Spinal cord (tissue), 10 donors: ENCODE results near the gene RAPGEF4. TPM values are rescaled to one million over a fixed set of nuclear protein-coding genes. Genes with fewer than 3 reads are reported as not detected.
"Not testable (repeated sequence)": the region's sequence is repeated elsewhere in the genome, so short reads cannot be mapped to it uniquely, and the experiment has no call there.

Experiments
- DNase-seq, 6 donors: peaks; one replicate each; pipeline versions ENCODE4 v3.0.0 to v3.0.0-alpha.2; 2013 to 2015; ENCODE audit warnings: low spot score in 6 of 6, low read depth in 4 of 6
- H3K27ac ChIP-seq: one replicate; pipeline ENCODE4 v1.5.1; 2013; ENCODE audit warnings: low read depth, low read length, control low read depth
- H3K27me3 ChIP-seq: one replicate; pipeline ENCODE4 v1.6.1; 2013; ENCODE audit warnings: low read length; ENCODE audit not compliant: control insufficient read depth, insufficient read depth
- H3K36me3 ChIP-seq: one replicate; pipeline ENCODE4 v1.6.1; 2013; ENCODE audit warnings: low read length; ENCODE audit not compliant: control insufficient read depth, insufficient read depth
- H3K4me1 ChIP-seq: one replicate; pipeline ENCODE4 v1.6.1; 2013; ENCODE audit warnings: low read length; ENCODE audit not compliant: control insufficient read depth, insufficient read depth
- H3K4me3 ChIP-seq: one replicate; pipeline ENCODE4 v1.5.1; 2013; ENCODE audit warnings: low read depth, low read length, control low read depth
- H3K9me3 ChIP-seq: one replicate; pipeline ENCODE4 v1.6.1; 2013; ENCODE audit warnings: low read length; ENCODE audit not compliant: control insufficient read depth, insufficient read depth
- whole genome bisulfite sequencing: methylation state at CpG from one replicate; pipeline ENCODE4 v1.1.5; 2013; ENCODE audit warnings: missing lambda C conversion rate; ENCODE audit not compliant: insufficient coverage; 5-methylcytosine and 5-hydroxymethylcytosine counted together
- polyA plus RNA-seq, 2 donors: library from polyadenylated mRNA; unstranded; fragments of 120-200 nt; gene quantifications; one replicate each; pipeline ENCODE4 v1.2.1, GENCODE V29; 2013; ENCODE audit not compliant: insufficient read length in 2 of 2
- total RNA-seq, 2 donors: library from RNA; depleted of rRNA in 1 of 2; stranded (reverse); fragments of 120-200 nt in 1 of 2; fragments of >200 nt in 1 of 2; gene quantifications; one replicate each; pipeline versions ENCODE4 v1.2.3 to v1.2.4, GENCODE V29; 2013 to 2014
- donor health status: healthy.

The RAPGEF4 gene
- total and polyA plus RNA-seq, 4 donors, result 31.1 to 65.8 (median 44.4) TPM

DNA sequence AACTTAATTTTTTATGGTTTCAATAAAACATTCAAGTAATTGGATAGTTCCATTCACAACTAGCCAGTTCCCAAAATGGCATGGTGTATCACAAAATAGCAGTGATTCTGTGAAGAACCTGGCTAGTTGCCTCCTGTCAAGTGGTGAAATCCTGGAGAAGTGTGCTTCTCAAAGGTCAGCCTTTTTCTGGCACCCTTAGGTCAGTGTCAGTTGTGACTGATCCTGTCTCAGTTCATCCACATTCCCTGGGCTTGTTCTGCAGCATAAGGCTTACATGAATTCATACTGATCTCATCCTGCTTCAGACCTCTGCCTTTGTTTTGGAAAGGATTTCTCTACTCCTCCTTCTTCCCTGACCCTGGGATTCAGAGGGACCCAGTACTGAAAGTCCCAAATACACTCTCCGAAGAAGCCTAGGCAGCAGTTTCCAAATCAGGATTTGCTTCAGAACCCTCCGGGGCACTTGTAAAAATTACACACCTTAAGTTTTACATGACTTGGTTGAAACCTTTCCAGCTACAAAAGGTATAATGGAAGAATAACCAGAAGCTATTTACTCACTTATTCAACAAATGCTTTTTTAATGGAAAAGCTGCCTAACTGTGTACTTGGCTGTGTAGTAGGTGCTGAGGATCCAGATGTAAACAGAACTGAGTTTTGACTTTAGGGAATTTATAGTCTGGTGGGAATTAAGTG is 351.0 kb downstream of the RAPGEF4 start:
- H3K4me3 ChIP-seq, result no peak overlapping the region
- H3K27ac ChIP-seq, result no peak overlapping the region
- no peak for DNase-seq
- H3K27me3 ChIP-seq, result no peaks in the 10 kb centered on the region
- WGBS, result no CpG with 5 or more reads among the region's 2 CpGs
- no peaks in the 10 kb centered on the region for H3K36me3 ChIP-seq
- no peaks in the 10 kb centered on the region for H3K9me3 ChIP-seq
- peaks cover 3% of the 10 kb centered on the region for H3K4me1 ChIP-seq

DNA sequence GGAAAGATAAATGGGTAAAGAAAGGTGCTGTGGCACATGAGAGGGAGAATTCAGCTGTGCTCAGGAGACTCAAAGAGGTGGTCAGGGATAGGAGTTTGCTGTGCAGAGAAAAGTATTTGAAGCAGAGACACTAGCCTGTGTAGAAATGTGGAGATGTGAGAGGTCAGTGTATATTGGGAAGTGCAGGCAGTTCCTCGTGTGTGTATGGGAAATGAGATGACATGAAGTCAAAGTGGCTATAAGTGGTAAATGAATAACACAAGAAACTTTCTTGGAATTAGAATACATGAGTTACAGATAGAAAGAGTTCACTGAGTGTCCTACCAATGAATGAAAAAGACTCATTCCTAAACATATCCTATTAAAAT is 351.6 kb downstream of the RAPGEF4 start:
- no peak for DNase-seq
- H3K27ac ChIP-seq, result no peak overlapping the region
- H3K27me3 ChIP-seq, result no peaks in the 10 kb centered on the region
- peaks cover 3% of the 10 kb centered on the region for H3K4me1 ChIP-seq
- no peak overlapping the region for H3K4me3 ChIP-seq
- H3K36me3 ChIP-seq, result no peaks in the 10 kb centered on the region
- H3K9me3 ChIP-seq, result no peaks in the 10 kb centered on the region
- WGBS, result no CpG with 5 or more reads among the region's 1 CpG

DNA sequence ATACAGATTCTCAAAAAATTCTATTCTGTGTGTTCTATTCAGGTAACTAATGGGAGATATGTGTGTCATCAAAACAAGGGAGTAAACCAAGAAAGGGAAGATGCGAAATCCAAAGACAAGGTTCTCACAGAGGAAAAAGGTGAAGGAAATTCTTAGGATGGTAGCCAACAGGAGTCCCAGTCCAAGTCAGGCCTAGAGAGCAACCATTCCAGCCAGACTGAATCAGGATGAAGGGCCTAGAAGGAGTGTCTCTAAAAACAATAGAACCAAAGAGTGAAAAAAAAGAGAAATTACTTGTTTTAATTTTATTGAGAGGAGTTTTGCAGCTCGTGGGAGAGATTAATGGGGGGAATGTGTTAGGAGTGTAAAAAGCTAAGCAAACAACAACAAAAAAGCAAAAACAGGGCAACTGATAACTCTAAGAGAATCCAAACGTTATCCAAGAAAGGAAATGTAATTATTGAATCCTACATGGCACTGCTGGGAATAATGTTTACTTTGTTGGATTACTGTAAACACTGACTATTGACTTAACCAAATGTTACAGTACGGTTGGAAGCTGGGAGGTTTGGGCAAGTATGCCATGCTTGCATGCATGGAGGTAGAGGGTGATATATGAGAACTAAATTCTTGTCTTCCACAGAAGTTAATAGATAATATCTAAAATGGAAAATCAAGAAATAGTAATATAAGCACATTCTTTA is 352.3 kb downstream of the RAPGEF4 start:
- no peak overlapping the region for H3K27ac ChIP-seq
- 100% methylated on average over 1 of the region's 4 CpGs for WGBS

DNA sequence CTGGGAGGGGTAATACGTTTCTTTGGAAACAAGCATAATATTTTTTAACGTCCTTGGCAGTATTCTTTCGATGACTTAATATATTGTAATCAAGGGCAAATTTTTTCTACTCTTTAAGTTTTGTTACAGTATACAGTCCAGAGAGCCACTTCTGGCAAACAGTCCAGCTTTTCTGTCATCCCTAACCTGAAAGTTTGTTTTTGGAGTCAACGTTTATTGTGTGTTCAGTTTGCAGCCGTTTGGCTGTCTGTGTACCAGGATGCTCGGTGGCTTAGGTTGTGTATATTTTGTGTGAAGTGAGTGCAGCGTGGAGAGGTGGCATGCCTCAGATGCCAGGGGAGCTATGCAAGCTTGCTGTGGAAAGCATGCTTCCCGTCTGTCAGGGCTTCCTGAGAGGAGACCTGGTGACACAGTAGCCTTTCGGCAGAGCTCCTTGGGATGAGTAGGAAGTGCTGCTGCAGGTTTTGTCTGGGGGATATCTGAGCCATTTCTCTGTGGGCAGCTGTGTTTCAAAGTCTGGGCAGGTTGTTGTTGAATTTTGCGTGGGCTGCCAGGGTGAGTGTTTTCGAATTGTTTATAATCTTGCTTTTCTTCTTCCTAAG is 354.7 kb downstream of the RAPGEF4 start:
- no peak for DNase-seq
- 47% methylated on average over 6 of the region's 11 CpGs for WGBS
- H3K4me3 ChIP-seq, result no peak overlapping the region
- H3K4me1 ChIP-seq, result peaks cover 3% of the 10 kb centered on the region
- H3K27ac ChIP-seq, result no peak overlapping the region
- no peaks in the 10 kb centered on the region for H3K27me3 ChIP-seq
- H3K36me3 ChIP-seq, result no peaks in the 10 kb centered on the region
- H3K9me3 ChIP-seq, result no peaks in the 10 kb centered on the region

More for the DNA sequence above, 352.3 kb downstream of the RAPGEF4 start:
- Histone ChIP-seq H3K9me3 (no peaks in the 10 kb centered on the region), H3K36me3 (no peaks in the 10 kb centered on the region), H3K27me3 (no peaks in the 10 kb centered on the region), H3K4me1 (peaks cover 3% of the 10 kb centered on the region), H3K4me3 (no peak overlapping the region)
- no peak for DNase-seq

DNA sequence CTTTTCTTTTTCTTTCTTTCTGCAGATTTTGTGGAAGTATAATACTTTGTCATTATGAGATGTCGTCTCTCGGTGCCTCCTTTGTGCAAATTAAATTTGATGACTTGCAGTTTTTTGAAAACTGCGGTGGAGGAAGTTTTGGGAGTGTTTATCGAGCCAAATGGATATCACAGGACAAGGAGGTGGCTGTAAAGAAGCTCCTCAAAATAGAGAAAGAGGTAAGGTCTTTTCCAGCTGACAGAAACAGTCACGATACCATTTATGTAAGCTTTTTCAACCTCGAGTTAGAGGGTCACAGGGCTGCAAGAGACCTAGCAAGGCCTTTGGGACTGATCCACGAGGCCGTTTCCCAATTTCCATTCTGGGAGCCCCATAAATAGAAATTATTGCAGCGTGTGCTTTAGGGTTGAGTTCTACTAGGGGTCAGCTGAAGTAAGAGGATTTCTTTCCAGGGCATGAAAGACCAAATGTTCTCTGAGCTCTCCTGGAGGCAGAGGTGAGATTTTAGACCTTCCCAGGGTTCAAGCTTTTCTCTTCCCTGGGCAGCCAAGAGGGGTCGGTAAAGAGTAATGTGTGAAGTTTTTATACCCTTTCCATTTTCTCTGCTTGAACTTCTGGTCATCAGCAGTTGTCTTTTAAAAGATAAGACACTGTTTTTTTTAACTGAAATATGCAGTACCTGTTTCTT is 355.5 kb downstream of the RAPGEF4 start:
- DNase-seq, result no peak
- 90% methylated on average over 4 of the region's 10 CpGs for WGBS
- Histone ChIP-seq H3K36me3 (no peaks in the 10 kb centered on the region), H3K27ac (no peak overlapping the region), H3K9me3 (no peaks in the 10 kb centered on the region), H3K4me1 (peaks cover 3% of the 10 kb centered on the region), H3K27me3 (no peaks in the 10 kb centered on the region), H3K4me3 (no peak overlapping the region)

DNA sequence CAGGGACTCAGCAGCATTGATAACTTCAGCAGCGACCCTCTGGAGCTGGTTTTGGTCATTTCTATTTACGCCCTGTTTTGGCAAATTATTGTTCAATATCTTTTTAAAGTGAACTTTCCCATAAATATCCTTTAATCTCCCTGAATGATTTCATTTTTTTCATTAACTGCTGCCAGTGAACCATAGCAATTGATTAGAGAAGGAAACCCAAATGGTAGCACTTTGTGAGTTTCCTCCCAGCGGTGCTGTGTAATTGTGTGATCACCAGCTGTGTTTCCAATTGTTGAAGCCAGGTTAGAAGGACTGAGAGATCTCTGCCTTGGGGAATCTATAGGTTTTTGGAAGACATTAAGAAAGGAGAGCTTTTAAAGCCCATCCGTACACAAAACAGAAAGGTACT is 356.3 kb downstream of the RAPGEF4 start:
- no peaks in the 10 kb centered on the region for H3K36me3 ChIP-seq
- H3K4me1 ChIP-seq, result peaks cover 3% of the 10 kb centered on the region
- H3K4me3 ChIP-seq, result no peak overlapping the region
- no CpG with 5 or more reads among the region's 4 CpGs for WGBS
- no peak overlapping the region for H3K27ac ChIP-seq
- H3K9me3 ChIP-seq, result no peaks in the 10 kb centered on the region
- peak in 1 of 6 donors; percentile 35 for DNase-seq
- H3K27me3 ChIP-seq, result no peaks in the 10 kb centered on the region

DNA sequence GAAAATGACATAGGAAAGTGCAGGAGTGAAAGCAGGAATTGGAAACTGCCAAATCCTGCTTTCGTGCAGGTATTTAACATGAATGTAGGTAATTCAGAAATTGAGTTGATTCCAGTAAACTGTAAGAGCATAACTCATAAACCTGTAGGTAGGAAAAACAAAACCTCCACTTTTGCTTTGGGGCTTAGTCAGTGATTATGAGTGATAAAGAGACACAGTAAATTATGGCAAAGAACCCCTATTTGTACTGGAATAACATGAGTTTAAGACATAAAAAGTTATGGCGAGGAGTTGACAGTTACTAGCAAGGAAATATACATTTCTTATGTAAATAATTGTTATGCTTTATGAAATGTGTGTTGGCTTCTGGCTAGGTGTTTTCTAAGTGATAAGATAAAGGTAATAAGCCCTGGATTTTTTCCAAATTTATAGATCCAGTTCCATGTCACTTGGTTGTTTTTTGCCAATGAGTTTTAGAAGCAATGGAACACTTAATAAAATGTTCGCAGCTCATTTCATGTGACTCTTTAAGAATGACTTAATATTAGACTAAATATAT is 357.3 kb downstream of the RAPGEF4 start:
- Histone ChIP-seq H3K4me1 (peaks cover 3% of the 10 kb centered on the region), H3K9me3 (no peaks in the 10 kb centered on the region)
- DNase-seq, result no peak

DNA sequence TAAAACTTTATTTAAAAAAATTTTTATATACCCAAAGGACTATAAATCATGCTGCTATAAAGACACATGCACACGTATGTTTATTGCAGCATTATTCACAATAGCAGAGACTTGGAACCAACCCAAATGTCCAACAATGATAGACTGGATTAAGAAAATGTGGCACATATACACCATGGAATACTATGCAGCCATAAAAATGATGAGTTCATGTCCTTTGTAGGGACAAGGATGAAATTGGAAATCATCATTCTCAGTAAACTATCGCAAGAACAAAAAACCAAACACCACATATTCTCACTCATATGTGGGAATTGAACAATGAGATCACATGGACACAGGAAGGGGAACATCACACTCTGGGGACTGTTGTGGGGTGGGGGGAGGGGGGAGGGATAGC is 358.0 kb downstream of the RAPGEF4 start:
- H3K4me3 ChIP-seq, H3K36me3 ChIP-seq, H3K4me1 ChIP-seq, DNase-seq, H3K27ac ChIP-seq, H3K9me3 ChIP-seq, H3K27me3 ChIP-seq: not testable (repeated sequence)
- WGBS, result no CpG with 5 or more reads among the region's 2 CpGs

More for the DNA sequence above, 357.3 kb downstream of the RAPGEF4 start:
- Histone ChIP-seq H3K4me3 (no peak overlapping the region), H3K27ac (no peak overlapping the region), H3K27me3 (no peaks in the 10 kb centered on the region), H3K36me3 (no peaks in the 10 kb centered on the region)
- WGBS, result 100% methylated on average over 1 of the region's 3 CpGs

DNA sequence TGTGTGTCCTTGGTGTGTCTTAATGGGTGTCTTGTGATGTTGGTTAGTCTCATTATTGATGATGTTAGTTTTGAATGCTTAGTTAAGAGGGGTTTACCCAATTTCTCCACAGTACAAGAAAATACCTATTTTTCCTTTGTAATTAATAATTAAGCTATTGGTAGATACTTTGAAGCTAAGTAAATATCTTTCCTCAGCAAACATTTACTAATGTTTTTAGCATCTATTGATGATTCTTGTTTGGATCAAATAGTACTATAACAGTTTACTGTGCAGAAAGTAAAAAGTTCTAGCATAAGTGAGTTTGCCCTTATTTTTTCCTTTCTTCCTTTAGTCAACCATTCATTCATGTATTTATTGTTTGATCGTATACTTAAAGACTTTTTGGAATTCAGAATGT is 359.1 kb downstream of the RAPGEF4 start:
- Histone ChIP-seq H3K27me3 (no peaks in the 10 kb centered on the region), H3K4me3 (no peak overlapping the region), H3K36me3 (no peaks in the 10 kb centered on the region), H3K4me1 (peaks cover 3% of the 10 kb centered on the region), H3K27ac (no peak overlapping the region), H3K9me3 (no peaks in the 10 kb centered on the region)
- DNase-seq, result no peak
- no CpG with 5 or more reads among the region's 1 CpG for WGBS
